BLaER1 treated with 17β-estradiol and CSF1 and Interleukin-3, amounts not matched to agents 10 nM and 100 nM (cell line): Measurements from ENCODE around the gene AEN.

Experiments used
- H3K27ac ChIP-seq, 11 experiments: shearing (Covaris generic); formaldehyde crosslinking; 2 replicates each; pipeline ENCODE4 v1.8.1; 2022
- H3K27me3 ChIP-seq, 11 experiments: shearing (Covaris generic); formaldehyde crosslinking; 2 replicates each; pipeline ENCODE4 v1.8.1; 2022
- H3K36me3 ChIP-seq, 11 experiments: shearing (Covaris generic); formaldehyde crosslinking; 2 replicates each; pipeline ENCODE4 v1.8.1; 2022
- H3K4me1 ChIP-seq, 10 experiments: shearing (Covaris generic); formaldehyde crosslinking; 2 replicates each; pipeline ENCODE4 v1.8.1; 2022
- H3K4me2 ChIP-seq, 11 experiments: shearing (Covaris generic); formaldehyde crosslinking; 2 replicates each; pipeline ENCODE4 v1.8.1; 2022
- H3K4me3 ChIP-seq, 10 experiments: shearing (Covaris generic); formaldehyde crosslinking; 2 replicates each; pipeline ENCODE4 v1.8.1; 2022
- H3K9ac ChIP-seq, 11 experiments: shearing (Covaris generic); formaldehyde crosslinking; 2 replicates each; pipeline ENCODE4 v1.8.1; 2022
- H3K9me3 ChIP-seq, 11 experiments: shearing (Covaris generic); formaldehyde crosslinking; replicated peaks in 1 of 11; 2 replicates each; pipeline ENCODE4 v1.8.1; 2022
- H4K20me1 ChIP-seq, 11 experiments: shearing (Covaris generic); formaldehyde crosslinking; 2 replicates each; pipeline ENCODE4 v1.8.1; 2022
- Cebpa-rat ChIP-seq, 11 experiments: shearing (Covaris generic); IDR thresholded peaks; 2 replicates each; pipeline ENCODE4 v1.8.1; 2022

Gene AEN

DNA sequence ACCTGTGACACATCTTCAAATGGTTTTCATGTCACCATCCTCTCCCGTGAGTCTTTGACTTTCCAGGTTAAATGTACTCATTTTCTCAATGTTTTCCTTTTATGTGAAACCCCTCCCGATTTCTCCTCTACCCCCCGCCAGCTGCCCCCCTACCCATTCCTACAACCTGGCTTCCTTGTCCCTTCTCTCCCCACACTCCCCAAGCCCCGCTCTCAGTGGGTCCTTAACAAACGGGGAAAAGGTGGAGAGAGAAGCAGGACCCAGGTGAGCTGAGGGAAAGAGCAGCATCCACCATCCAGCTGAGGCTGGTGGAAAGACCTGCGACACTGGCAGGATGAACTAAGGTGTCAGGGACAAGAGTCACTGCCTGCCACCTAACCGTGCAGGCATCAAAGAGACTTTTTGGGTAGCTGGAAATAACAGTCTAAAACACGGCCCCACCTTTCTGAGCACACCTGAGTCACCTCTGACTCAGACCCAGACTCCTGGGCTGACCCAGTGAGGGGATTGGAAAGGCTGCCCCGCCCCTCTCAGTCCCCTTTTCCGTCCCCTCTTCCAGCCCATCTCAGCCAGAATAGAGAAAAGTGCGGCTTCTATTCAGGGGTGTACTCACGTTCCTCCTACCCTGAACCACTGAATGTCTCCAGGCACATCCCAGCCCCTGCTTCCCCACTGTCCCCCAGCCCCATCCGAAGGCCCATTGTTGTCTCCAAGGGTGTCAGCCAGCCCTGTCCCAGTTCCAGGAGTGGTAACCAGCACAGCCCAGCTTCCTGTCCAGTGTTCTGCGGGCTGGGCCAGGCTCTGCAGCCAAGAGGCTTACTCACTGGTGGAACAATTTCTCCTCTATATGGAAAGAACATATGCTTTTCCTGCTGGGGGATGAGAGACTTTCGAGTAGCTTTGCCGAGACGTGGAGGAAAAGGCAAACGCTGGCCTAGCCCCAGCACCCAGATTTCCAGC lies 38.1 kb downstream of the AEN start:
- Histone ChIP-seq H4K20me1 (no peaks in the 10 kb centered on the region; a peak in 1 of 22 replicates), H3K36me3 (no peaks in the 10 kb centered on the region), H3K9ac (no peak overlapping the region), H3K9me3 (no peaks in the 10 kb centered on the region), H3K4me1 (peaks cover 0 to 12% (median 6%) of the 10 kb centered on the region in 10 experiments; a peak in 10 of 20 replicates), H3K27ac (no peak overlapping the region), H3K27me3 (no peaks in the 10 kb centered on the region), H3K4me3 (no peak overlapping the region), H3K4me2 (no peak overlapping the region)
- TF ChIP-seq Cebpa-rat (IDR thresholded peaks at IDR 0.05) = no peak

DNA sequence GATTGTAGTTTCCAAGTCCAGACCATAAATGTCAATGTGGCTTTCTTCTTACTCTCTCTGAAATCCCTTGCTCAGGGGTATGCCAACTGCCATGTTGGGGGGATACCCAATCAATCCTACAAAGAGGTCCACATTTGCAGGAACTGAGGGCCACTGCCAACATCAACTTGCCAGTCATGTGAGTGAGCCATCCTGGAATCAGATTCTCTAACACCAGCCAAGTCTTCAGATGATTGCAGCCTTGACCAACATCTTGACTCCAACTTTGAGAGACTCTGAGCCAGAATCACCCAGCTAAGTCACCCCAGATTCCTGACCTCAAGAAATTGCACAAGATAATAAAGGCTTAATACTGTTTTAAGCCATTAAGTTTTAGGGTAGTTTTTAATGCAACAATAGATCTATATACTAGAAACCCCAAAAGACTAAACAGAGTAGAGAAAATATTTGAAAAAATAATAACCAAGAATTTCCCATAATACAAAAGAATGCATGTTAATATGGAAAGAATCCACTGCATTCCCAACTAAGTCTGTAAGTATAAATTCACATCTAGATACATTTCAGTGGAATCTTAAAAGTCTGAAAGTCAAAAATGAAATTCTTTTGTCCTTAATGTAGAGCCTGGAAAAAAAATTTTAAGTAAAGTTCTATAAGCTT lies 40.0 kb downstream of the AEN start:
- H3K4me1 ChIP-seq = peaks cover 0 to 1% (median under 1%) of the 10 kb centered on the region in 10 experiments; a peak in 8 of 20 replicates
- no peak overlapping the region for H3K4me2 ChIP-seq
- TF ChIP-seq Cebpa-rat (IDR thresholded peaks at IDR 0.05) = no peak
- no peaks in the 10 kb centered on the region for H3K36me3 ChIP-seq
- no peaks in the 10 kb centered on the region for H3K9me3 ChIP-seq
- H3K4me3 ChIP-seq = no peak overlapping the region
- H3K9ac ChIP-seq = no peak overlapping the region
- no peaks in the 10 kb centered on the region; a peak in 1 of 22 replicates for H4K20me1 ChIP-seq
- no peak overlapping the region for H3K27ac ChIP-seq
- no peaks in the 10 kb centered on the region for H3K27me3 ChIP-seq

DNA sequence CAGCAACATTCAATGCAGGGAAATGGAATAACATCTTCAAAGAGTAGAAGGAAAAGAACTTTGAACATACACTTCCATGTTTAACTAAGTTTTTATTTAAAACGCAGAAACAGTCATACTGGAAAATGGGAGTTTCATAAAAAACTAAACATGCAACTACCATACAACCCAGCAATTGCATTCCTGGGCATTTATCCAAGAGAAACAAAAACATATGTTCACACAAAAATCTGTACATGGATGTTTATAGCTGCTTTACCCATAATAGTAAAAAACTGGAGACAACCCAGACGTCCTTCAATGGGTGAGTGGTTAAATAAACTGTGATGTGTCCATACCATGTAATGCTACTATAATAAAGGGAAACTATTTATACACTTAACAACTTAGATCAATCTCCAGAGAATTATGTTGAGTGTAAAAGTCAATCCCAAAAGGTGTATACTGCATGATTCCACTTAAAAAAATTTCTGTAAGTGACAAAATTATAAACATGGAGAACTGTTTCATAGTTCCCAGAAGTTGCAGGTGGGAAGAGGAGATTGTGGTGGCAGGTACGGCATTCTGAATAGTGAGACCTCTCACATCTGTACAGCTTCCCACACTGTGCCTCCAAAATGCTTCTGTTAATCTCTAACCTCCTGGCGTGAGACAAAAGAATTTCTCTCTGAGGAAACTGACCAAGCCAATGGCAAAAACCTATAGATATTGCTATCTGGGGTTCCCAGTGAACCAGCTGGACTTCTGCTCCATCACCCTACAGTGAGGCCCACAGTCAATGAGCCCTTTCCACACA lies 40.8 kb downstream of the AEN start:
- Histone ChIP-seq H3K4me3 (no peak overlapping the region), H3K36me3 (no peaks in the 10 kb centered on the region), H3K27me3 (no peaks in the 10 kb centered on the region), H3K4me1 (no peaks in the 10 kb centered on the region), H3K4me2 (no peak overlapping the region), H3K27ac (no peak overlapping the region), H4K20me1 (no peaks in the 10 kb centered on the region; a peak in 1 of 22 replicates), H3K9me3 (no peaks in the 10 kb centered on the region), H3K9ac (no peak overlapping the region)
- no peak for TF ChIP-seq Cebpa-rat (IDR thresholded peaks at IDR 0.05)

DNA sequence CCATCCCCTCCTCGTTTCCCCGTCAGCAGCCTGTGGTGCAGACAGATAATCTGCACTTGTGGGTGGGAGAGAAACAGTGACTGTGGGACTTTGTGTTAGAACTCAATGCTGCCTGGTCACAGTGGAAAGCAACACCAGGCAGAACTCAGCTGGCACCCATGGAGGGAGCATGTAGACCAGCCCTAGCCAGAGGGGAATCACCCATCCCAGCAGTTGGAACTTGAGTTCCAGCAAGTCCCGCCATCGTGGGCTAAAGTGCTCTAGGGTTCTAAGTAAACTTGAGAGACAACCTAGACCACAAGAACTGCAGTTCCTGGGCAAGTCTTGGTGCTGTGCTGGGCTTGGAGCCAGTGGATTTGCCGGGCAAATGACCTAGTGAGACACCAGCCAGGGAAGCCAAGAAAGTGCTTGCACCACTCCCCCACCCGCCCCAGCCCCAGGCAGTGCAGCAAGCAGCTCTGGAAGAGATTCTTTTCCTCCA lies 42.0 kb downstream of the AEN start:
- H3K9me3 ChIP-seq = no peaks in the 10 kb centered on the region
- no peak overlapping the region for H3K27ac ChIP-seq
- H3K27me3 ChIP-seq = no peaks in the 10 kb centered on the region
- H3K4me2 ChIP-seq = no peak overlapping the region
- no peak overlapping the region for H3K4me3 ChIP-seq
- H3K36me3 ChIP-seq = no peaks in the 10 kb centered on the region
- no peaks in the 10 kb centered on the region; a peak in 1 of 22 replicates for H4K20me1 ChIP-seq
- H3K9ac ChIP-seq = no peak overlapping the region
- no peaks in the 10 kb centered on the region for H3K4me1 ChIP-seq
- TF ChIP-seq Cebpa-rat (IDR thresholded peaks at IDR 0.05) = no peak

DNA sequence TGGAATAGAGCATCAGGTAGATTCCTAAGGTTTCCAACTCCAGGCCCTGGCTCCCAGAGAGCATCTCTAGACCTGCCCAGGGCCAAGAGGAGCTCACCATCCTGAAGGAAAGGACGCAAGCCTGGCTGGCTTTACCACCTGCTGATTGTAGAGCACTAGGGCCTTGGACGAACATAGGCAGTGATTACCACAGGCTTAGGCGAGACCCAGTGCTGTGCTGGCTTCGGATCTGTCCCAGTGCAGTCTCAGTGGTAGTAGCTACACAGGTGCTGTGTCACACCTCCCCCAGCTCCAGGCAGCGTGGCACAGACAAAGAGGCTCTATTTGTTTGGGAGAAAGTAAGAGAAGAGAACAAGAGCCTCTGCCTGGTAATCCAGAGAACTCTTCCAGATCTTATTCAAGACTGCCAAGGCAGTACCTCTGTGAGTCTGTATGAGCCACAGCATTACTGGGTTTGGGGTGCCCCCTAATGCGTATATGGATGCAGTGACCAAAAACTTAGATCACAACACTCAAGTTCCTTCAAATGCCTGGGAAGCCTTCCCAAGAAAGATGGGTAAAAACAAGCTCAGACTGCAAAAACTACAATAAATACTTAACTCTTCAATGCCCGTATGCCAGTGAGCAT lies 43.1 kb downstream of the AEN start:
- Histone ChIP-seq H3K4me1 (no peaks in the 10 kb centered on the region), H3K36me3 (no peaks in the 10 kb centered on the region), H4K20me1 (no peaks in the 10 kb centered on the region), H3K27me3 (no peaks in the 10 kb centered on the region), H3K9me3 (no peaks in the 10 kb centered on the region), H3K9ac (no peak overlapping the region), H3K4me3 (no peak overlapping the region), H3K27ac (no peak overlapping the region), H3K4me2 (no peak overlapping the region)
- TF ChIP-seq Cebpa-rat (IDR thresholded peaks at IDR 0.05) = no peak

DNA sequence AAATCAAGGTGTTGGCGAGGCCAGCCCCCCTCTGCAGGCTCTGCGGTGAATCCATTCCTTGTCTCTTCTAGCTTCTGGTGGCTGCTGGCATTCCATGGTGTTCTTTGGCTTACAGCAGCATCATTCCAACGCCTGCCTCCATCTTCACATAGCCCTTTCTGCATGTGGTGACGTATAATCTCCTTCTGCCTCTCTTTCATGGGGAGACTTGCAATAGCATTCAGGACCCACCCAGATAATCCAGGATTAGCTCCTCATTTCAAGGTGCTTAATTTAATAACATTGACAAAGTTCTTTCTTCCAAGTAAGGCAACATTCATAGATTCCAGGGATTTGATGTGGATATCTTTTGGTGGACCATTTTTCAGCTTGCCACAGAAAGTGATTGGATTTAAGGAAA lies 53.5 kb downstream of the AEN start:
- H3K27ac ChIP-seq = no peak overlapping the region
- H4K20me1 ChIP-seq = no peaks in the 10 kb centered on the region
- peaks cover 0 to 6% (median 0%) of the 10 kb centered on the region in 11 experiments; a peak in 3 of 22 replicates for H3K9me3 ChIP-seq
- no peak overlapping the region for H3K9ac ChIP-seq
- H3K27me3 ChIP-seq = no peaks in the 10 kb centered on the region
- H3K4me2 ChIP-seq = no peak overlapping the region
- no peaks in the 10 kb centered on the region for H3K36me3 ChIP-seq
- H3K4me1 ChIP-seq = no peaks in the 10 kb centered on the region
- H3K4me3 ChIP-seq = no peak overlapping the region
- TF ChIP-seq Cebpa-rat (IDR thresholded peaks at IDR 0.05) = no peak

DNA sequence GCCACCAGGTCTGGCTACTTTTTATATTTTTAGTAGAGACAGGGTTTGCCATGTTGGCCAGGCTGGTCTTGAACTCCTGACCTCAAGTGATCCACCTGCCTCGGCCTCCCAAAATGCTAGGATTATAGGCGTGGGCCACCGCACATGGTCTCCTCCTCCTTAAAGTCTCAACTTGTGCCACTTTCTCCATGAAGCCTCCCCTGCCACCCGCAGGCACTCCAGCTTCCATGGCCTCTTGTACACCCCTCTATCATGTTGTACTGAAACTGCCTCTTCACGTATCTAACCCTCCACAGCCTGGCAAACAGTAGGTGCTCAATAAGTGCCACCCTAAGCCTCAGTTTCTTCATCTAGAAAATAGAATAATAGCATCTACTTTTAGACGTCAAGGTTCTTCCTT lies 57.6 kb downstream of the AEN start:
- TF ChIP-seq Cebpa-rat (IDR thresholded peaks at IDR 0.05) = no peak
- Histone ChIP-seq H3K36me3 (no peaks in the 10 kb centered on the region), H3K9ac (no peak overlapping the region), H3K4me1 (no peaks in the 10 kb centered on the region), H4K20me1 (no peaks in the 10 kb centered on the region), H3K4me2 (no peak overlapping the region), H3K27ac (no peak overlapping the region), H3K9me3 (peaks cover 0 to 6% (median 0%) of the 10 kb centered on the region in 11 experiments; a peak in 2 of 22 replicates), H3K27me3 (no peaks in the 10 kb centered on the region), H3K4me3 (no peak overlapping the region)

DNA sequence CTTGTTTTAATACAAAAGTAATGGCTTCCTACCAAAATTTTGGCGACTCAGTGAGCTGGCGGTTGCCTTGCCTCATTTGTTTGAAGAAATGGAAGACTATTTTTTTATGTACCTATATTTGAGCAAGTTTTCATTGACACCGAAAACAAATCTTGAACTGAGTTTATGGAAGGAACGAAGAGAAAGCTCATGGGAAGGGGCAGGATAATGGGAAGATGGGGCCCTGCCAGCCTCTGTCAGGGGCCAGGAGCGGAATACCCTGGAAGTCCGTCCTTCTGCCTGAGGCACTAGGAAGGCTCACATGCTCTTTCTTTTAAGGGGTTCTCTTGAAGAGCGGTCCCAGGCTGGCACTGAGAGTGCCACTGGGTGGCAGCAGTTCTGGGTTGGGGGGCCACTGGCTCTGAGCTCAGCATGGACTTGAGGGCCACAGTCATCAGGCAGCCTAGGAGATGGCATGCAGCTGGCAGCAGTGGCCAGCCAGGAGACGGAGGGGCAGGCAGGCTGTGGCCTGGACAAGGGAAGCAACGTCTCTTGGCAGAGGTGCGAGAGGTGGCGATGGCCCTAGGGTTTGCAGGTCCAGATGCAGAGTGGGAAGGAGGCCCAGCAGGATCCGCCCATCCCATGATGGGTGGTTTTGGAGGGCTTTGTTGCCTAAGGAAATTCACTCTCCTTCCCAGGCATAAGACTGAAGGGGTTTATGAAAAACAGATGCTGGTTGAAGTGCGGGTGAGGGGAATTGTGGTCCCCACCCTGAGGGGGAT lies 59.3 kb downstream of the AEN start:
- Histone ChIP-seq H4K20me1 (no peaks in the 10 kb centered on the region), H3K9me3 (peaks cover 0 to 5% (median 0%) of the 10 kb centered on the region in 11 experiments; a peak in 2 of 22 replicates), H3K36me3 (no peaks in the 10 kb centered on the region), H3K4me3 (no peak overlapping the region), H3K27ac (no peak overlapping the region), H3K4me2 (no peak overlapping the region), H3K9ac (no peak overlapping the region), H3K4me1 (no peaks in the 10 kb centered on the region), H3K27me3 (no peaks in the 10 kb centered on the region)
- no peak for TF ChIP-seq Cebpa-rat (IDR thresholded peaks at IDR 0.05)
